Loucy (cell line): ENCODE measurements around the gene RGMB.

ENCODE experiments used
- H2AFZ ChIP-seq: fragments of 200-600 bp; sonication (generic); 2 replicates; pipeline ENCODE4 v1.6.0; 2016; ENCODE audit warnings: antibody characterized with exemption, mild to moderate bottlenecking, low read length, moderate library complexity
- H3F3A ChIP-seq: fragments of 200-600 bp; 2 replicates; pipeline ENCODE4 v1.6.0; 2016; ENCODE audit warnings: antibody characterized with exemption, low read depth, mild to moderate bottlenecking
- H3K27me3 ChIP-seq: fragments of 200-600 bp; sonication (generic); 2 replicates; pipeline ENCODE4 v1.6.1; 2014; ENCODE audit warnings: low read length, mild to moderate bottlenecking; ENCODE audit not compliant: insufficient read depth, poor library complexity, severe bottlenecking
- H3K36me3 ChIP-seq: fragments of 200-600 bp; sonication (generic); 2 replicates; pipeline ENCODE4 v1.6.1; 2016; ENCODE audit warnings: low read length; ENCODE audit not compliant: insufficient read depth
- H3K4me1 ChIP-seq: fragments of 200-600 bp; sonication (generic); 2 replicates; pipeline ENCODE4 v1.5.1; 2014; ENCODE audit warnings: low read length, mild to moderate bottlenecking; ENCODE audit not compliant: insufficient read depth, poor library complexity, severe bottlenecking
- H3K4me2 ChIP-seq: fragments of 200-600 bp; sonication (generic); 2 replicates; pipeline ENCODE4 v1.6.0; 2014; ENCODE audit warnings: antibody characterized with exemption, low read length, low read depth, mild to moderate bottlenecking; ENCODE audit not compliant: poor library complexity, severe bottlenecking
- H3K4me3 ChIP-seq: fragments of 200-600 bp; sonication (generic); 2 replicates; pipeline ENCODE4 v1.5.1; 2014; ENCODE audit warnings: low read length, mild to moderate bottlenecking, mixed read lengths; ENCODE audit not compliant: poor library complexity, severe bottlenecking
- H3K79me2 ChIP-seq: fragments of 200-600 bp; sonication (generic); 2 replicates; pipeline ENCODE4 v1.6.1; 2014; ENCODE audit warnings: low read length; ENCODE audit not compliant: insufficient read depth
- H3K9ac ChIP-seq: fragments of 200-600 bp; sonication (generic); 2 replicates; pipeline ENCODE4 v1.6.0; 2014; ENCODE audit warnings: mild to moderate bottlenecking, low read depth, low read length, moderate library complexity; ENCODE audit not compliant: poor library complexity, severe bottlenecking
- H3K9me2 ChIP-seq: fragments of 200-600 bp; sonication (generic); replicated peaks from 2 replicates; pipeline ENCODE4 v1.6.1; 2016; ENCODE audit warnings: low read depth, low read length, mixed read lengths
- H3K9me3 ChIP-seq: fragments of 200-600 bp; sonication (generic); 2 replicates; pipeline ENCODE4 v1.6.1; 2014; ENCODE audit warnings: mild to moderate bottlenecking, antibody characterized with exemption, low read length, low read depth; ENCODE audit not compliant: insufficient read depth
- H4K20me1 ChIP-seq: fragments of 200-600 bp; sonication (generic); 2 replicates; pipeline ENCODE4 v1.6.0; 2014; ENCODE audit warnings: antibody characterized with exemption, low read length, mild to moderate bottlenecking; ENCODE audit not compliant: insufficient read depth, poor library complexity, severe bottlenecking
- EZH2phosphoT487 ChIP-seq: fragments of 200-600 bp; IDR thresholded peaks from 2 replicates; pipeline ENCODE4 v1.6.1; 2018; ENCODE audit warnings: antibody characterized with exemption, mild to moderate bottlenecking, moderate library complexity, borderline replicate concordance
- TF ChIP-seq, protein P1 (sequence below): fragments of 200-600 bp; sonication (generic); conservative IDR thresholded peaks from 2 replicates; pipeline ENCODE4 v1.5.1; 2014; ENCODE audit warnings: mild to moderate bottlenecking, antibody characterized with exemption, low read length

The RGMB gene

DNA sequence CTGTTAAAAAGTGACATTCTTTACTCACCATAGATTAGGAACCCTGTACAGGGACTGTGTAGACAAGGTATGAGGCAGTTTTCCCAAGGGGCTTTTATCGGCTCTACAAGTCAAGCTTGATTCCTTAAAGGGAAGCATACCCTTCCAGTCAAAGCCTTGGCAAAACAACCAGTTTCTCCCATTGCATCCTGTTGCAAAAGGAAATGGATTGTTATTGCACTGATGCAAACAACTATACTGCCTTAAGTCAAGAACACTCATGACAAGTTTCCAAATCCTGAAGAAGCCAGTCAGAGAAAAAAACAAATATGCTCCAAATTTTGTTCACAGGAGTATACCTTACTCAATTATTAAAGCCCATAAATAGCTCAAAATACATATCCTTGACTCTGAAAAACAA, 67.5 kb downstream of the RGMB start:
- Histone ChIP-seq H3K79me2 (no peaks in the 10 kb centered on the region), H2AFZ (no peak overlapping the region), H3K4me2 (no peak overlapping the region), H3K36me3 (no peaks in the 10 kb centered on the region), H3K4me3 (no peak overlapping the region), H3K9ac (no peak overlapping the region), H3K9me2 (no peaks in the 10 kb centered on the region), H3K9me3 (no peaks in the 10 kb centered on the region), H3F3A (no peaks in the 10 kb centered on the region), H3K4me1 (no peaks in the 10 kb centered on the region), H3K27me3 (no peaks in the 10 kb centered on the region), H4K20me1 (no peaks in the 10 kb centered on the region)
- TF ChIP-seq EZH2phosphoT487: no peak
- TF ChIP-seq, protein P1, sequence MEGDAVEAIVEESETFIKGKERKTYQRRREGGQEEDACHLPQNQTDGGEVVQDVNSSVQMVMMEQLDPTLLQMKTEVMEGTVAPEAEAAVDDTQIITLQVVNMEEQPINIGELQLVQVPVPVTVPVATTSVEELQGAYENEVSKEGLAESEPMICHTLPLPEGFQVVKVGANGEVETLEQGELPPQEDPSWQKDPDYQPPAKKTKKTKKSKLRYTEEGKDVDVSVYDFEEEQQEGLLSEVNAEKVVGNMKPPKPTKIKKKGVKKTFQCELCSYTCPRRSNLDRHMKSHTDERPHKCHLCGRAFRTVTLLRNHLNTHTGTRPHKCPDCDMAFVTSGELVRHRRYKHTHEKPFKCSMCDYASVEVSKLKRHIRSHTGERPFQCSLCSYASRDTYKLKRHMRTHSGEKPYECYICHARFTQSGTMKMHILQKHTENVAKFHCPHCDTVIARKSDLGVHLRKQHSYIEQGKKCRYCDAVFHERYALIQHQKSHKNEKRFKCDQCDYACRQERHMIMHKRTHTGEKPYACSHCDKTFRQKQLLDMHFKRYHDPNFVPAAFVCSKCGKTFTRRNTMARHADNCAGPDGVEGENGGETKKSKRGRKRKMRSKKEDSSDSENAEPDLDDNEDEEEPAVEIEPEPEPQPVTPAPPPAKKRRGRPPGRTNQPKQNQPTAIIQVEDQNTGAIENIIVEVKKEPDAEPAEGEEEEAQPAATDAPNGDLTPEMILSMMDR: no peak

DNA sequence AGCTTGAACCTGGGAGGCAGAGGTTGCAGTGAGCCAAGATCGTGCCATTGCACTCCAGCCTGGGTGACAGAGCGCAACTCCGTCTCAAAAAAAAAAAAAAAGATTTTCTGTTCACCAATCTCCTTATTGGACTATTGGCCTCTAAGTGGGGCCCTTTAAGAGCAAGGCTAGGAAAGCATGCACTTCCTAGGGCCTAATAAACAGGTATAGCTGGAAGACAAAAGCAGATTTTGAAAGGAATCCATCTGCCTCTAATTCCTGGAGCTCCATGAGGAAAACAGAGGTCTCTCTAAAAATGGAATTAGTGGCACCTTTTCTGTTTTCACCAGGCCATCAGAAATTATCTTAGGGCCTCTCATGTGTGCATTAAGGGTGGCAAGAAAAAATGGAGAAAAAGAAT, 70.0 kb downstream of the RGMB start:
- Histone ChIP-seq H3K79me2 (no peaks in the 10 kb centered on the region), H3K9ac (no peak overlapping the region), H3K4me1 (no peaks in the 10 kb centered on the region), H3F3A (no peaks in the 10 kb centered on the region), H3K9me2 (no peaks in the 10 kb centered on the region), H3K4me3 (no peak overlapping the region), H3K4me2 (no peak overlapping the region), H2AFZ (no peak overlapping the region), H3K27me3 (no peaks in the 10 kb centered on the region), H3K36me3 (no peaks in the 10 kb centered on the region), H4K20me1 (no peaks in the 10 kb centered on the region), H3K9me3 (no peaks in the 10 kb centered on the region)
- no peak for TF ChIP-seq EZH2phosphoT487
- TF ChIP-seq, protein P1: no peak

DNA sequence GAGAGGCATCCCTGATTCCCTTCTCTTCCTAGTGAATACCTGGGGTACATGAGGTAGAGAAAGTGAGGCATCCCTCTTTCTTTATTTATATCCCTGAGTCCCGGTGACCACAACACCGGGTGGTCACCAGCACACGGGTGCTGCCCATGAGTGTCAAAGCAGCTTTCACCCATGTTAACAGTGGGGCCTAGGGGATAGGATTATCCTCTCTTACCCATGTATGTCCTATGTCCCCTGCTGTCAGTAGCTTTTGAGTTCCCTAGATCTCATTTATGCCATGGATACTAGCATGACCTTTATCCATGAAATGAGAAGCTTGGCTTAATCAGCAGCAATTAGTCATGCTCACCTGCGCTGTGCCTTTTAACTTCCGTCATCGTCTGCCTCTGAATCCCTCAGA, 71.4 kb downstream of the RGMB start:
- no peaks in the 10 kb centered on the region for H3K9me3 ChIP-seq
- TF ChIP-seq, protein P1: no peak
- TF ChIP-seq EZH2phosphoT487: no peak

More for the DNA sequence above, 71.4 kb downstream of the RGMB start:
- H3K4me1 ChIP-seq: no peaks in the 10 kb centered on the region
- H3F3A ChIP-seq: no peaks in the 10 kb centered on the region
- no peak overlapping the region for H2AFZ ChIP-seq
- H3K36me3 ChIP-seq: no peaks in the 10 kb centered on the region
- H3K27me3 ChIP-seq: no peaks in the 10 kb centered on the region
- no peaks in the 10 kb centered on the region for H3K79me2 ChIP-seq
- no peak overlapping the region for H3K4me3 ChIP-seq
- no peaks in the 10 kb centered on the region for H3K9me2 ChIP-seq
- no peaks in the 10 kb centered on the region for H4K20me1 ChIP-seq
- H3K9ac ChIP-seq: no peak overlapping the region
- H3K4me2 ChIP-seq: no peak overlapping the region
